ENCODE results near the gene NAPEPLD.

- TF ChIP-seq CTCF (IDR thresholded peaks at IDR 0.05) = no peak
- TF ChIP-seq POLR2A (IDR thresholded peaks at IDR 0.05) = no peak
- TF ChIP-seq POLR2AphosphoS5 (IDR thresholded peaks at IDR 0.05) = no peak
These were observed 7.0 kb downstream of the NAPEPLD start for GRCh38 chr7:103141753-103142404.

Data from breast epithelium (tissue), 3 donors.